ENCODE measurements around the gene CDC27.

GRCh38 chr17:47205419-47205963 lies 16.4 kb upstream of the CDC27 start:
- TF ChIP-seq CTCF (conservative IDR thresholded peaks at IDR 0.05; ENCODE audit: low read length), result no peak
- no peak for TF ChIP-seq EZH2phosphoT487 (IDR thresholded peaks at IDR 0.05; ENCODE audit: borderline replicate concordance, low read depth, low read length)

All from OCI-LY7 (cell line).